Duodenal mucosa (tissue), 2 donors: ENCODE data around the gene ADAMTS3.

Experiments
- H3K27ac ChIP-seq: one replicate; pipeline ENCODE4 v1.7.0; 2013; ENCODE audit warnings: low read depth, low read length
- H3K27me3 ChIP-seq, 2 donors: one replicate each; pipeline ENCODE4 v1.7.0; 2013; ENCODE audit warnings: low read length in 2 of 2, control low read depth in 1 of 2; ENCODE audit not compliant: insufficient read depth in 2 of 2, control insufficient read depth in 1 of 2
- H3K36me3 ChIP-seq, 2 donors: one replicate each; pipeline ENCODE4 v1.7.0; 2013; ENCODE audit warnings: low read length in 2 of 2, control low read depth in 1 of 2; ENCODE audit not compliant: insufficient read depth in 2 of 2, control insufficient read depth in 1 of 2
- H3K4me1 ChIP-seq, 2 donors: one replicate each; pipeline ENCODE4 v1.7.0; 2013; ENCODE audit warnings: low read length in 2 of 2, control low read depth in 1 of 2; ENCODE audit not compliant: insufficient read depth in 2 of 2, control insufficient read depth in 1 of 2
- H3K4me3 ChIP-seq, 2 donors: one replicate each; pipeline ENCODE4 v1.7.0; 2013; ENCODE audit warnings: low read length in 2 of 2, low read depth in 1 of 2
- H3K9ac ChIP-seq, 2 donors: one replicate each; pipeline ENCODE4 v1.7.0; 2013; ENCODE audit warnings: low read length in 2 of 2, low read depth in 1 of 2
- H3K9me3 ChIP-seq, 2 donors: one replicate each; pipeline ENCODE4 v1.7.0; 2013; ENCODE audit warnings: low read length in 2 of 2, control low read depth in 1 of 2; ENCODE audit not compliant: control insufficient read depth in 1 of 2

Gene ADAMTS3

DNA sequence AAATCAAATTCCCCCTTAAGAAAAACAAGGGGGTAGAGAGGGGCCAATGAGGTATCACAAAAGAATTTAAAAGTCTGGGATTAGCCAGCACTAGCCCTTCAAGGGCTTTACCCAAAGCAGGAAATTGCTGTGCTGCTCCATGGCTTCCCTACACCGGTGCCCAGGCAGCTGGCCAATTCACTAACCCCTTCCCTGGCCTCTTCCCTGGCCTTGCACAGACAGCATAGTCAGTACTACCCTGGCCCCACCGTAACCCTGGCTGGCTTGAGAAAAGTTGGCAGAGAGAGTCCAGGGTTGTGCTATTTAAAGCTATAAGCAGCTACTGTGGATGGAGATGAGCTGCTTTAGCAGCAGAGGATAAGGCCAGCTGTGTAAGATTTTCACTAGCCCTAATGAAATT is 43.1 kb downstream of the ADAMTS3 start:
- no peaks in the 10 kb centered on the region for H3K27me3 ChIP-seq
- no peak overlapping the region for H3K27ac ChIP-seq
- no peaks in the 10 kb centered on the region for H3K36me3 ChIP-seq
- no peak overlapping the region for H3K9ac ChIP-seq
- no peak overlapping the region for H3K4me3 ChIP-seq
- H3K9me3 ChIP-seq, result no peaks in the 10 kb centered on the region
- H3K4me1 ChIP-seq, result no peaks in the 10 kb centered on the region

DNA sequence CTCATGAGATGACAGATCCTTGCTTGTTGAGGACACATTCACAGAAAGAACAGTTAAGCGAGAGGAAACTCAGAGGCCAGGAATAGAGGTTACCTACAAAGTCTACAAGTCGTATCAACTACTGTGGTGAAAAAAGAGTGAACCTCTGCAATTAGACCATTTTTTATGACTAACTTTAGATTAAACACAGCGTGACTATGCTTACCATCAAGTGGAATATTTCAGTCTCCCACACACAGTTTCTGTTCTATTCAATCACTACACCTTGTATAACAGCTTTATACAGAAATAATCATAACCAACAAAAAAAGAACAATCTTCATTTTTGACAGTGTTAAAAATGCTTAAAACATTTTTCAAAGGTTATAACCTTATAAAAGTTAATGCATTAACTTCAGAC is 46.6 kb downstream of the ADAMTS3 start:
- Histone ChIP-seq H3K27me3 (no peaks in the 10 kb centered on the region), H3K27ac (no peak overlapping the region), H3K36me3 (no peaks in the 10 kb centered on the region), H3K4me3 (no peak overlapping the region), H3K9ac (no peak overlapping the region), H3K9me3 (no peaks in the 10 kb centered on the region), H3K4me1 (no peaks in the 10 kb centered on the region)

DNA sequence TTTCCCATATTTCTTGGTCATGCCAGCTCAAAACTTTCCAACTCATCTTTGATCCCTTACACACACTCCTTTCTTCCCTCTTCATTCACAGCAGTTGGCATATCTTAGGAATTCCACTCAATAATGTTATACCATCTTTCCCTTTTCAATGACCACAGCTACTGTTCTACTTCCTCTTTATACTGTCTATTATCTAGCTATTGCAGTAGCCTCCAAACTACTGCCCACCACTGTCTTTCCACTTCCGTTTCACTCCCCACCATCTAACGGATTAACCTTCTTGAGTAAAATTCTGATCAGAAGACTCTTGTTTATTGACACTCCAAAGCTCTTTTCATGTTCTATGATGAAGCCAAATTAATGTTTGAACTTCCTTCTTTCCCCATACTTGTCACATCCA is 55.8 kb downstream of the ADAMTS3 start:
- no peaks in the 10 kb centered on the region for H3K36me3 ChIP-seq
- no peaks in the 10 kb centered on the region for H3K4me1 ChIP-seq
- H3K9me3 ChIP-seq, result no peaks in the 10 kb centered on the region
- H3K4me3 ChIP-seq, result no peak overlapping the region
- no peak overlapping the region for H3K27ac ChIP-seq
- H3K27me3 ChIP-seq, result no peaks in the 10 kb centered on the region
- H3K9ac ChIP-seq, result no peak overlapping the region

DNA sequence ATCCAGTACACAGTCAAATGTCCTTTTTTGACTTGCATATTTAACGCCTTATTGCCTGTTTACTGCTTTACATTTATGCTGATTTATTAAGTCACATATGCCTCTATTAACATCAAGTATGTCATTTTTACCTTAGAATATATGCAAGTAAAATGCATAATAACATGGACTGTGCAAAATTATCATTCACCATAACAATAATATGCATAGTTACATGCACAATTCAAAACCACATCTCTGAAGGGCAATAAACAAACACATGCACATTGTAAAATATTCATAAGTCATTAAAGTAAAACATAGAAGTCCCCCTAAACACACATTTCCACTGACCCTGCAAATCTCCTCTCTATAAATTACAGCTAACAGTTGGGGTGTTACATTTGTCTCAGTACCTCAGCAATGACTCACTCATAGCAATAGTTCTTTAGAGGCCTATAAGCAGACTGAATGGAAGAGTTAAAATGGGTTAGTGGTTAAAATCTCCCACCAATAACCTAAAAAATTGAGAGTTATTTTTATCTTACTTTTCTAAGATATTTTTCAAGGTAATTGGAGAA is 61.1 kb downstream of the ADAMTS3 start:
- Histone ChIP-seq H3K4me1 (no peaks in the 10 kb centered on the region), H3K9me3 (no peaks in the 10 kb centered on the region), H3K9ac (no peak overlapping the region), H3K27me3 (no peaks in the 10 kb centered on the region), H3K27ac (no peak overlapping the region), H3K4me3 (no peak overlapping the region), H3K36me3 (no peaks in the 10 kb centered on the region)

DNA sequence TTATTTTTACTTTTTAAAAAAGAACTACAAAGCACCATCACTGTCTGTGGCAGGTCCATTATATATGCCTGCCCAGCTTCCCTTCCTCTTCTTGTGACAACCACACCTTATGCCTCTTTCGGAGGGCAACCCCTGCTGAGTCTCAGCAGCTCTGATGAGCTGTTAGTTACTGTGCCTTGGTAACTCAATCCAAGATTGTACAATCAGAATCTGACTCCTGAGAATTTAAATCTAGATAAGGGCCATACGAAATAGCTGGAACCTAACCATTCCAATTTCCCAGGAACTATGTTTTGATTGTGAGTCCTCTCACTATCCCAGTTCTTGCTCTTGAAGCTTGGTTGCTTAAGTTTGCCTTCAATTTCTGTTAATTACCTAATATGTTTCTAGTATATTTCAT is 61.9 kb downstream of the ADAMTS3 start:
- Histone ChIP-seq H3K9me3 (no peaks in the 10 kb centered on the region), H3K27ac (no peak overlapping the region), H3K36me3 (no peaks in the 10 kb centered on the region), H3K9ac (no peak overlapping the region), H3K27me3 (no peaks in the 10 kb centered on the region), H3K4me1 (no peaks in the 10 kb centered on the region), H3K4me3 (no peak overlapping the region)

DNA sequence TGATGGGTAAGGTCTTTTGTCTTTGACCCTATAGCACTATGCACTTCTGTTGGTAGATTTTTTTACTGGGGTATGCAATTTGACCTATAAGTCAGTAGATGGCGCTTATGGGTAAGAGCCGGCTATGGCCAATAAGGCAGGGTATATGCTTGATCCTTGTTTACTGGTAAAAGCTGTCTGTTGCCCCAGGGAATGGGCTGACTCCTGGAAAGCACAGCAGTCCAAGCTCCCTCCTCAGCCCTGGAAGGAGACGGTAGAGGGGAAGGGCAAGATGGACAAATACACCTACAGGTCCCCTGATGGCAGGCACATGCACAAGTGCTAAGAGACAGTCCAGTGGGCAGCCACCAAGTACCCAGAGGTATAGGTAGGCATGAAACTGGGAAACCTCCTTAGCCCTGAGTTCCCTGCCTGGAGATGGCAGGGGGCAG is 63.7 kb downstream of the ADAMTS3 start:
- Histone ChIP-seq H3K36me3 (no peaks in the 10 kb centered on the region), H3K27ac (no peak overlapping the region), H3K4me1 (no peaks in the 10 kb centered on the region), H3K27me3 (no peaks in the 10 kb centered on the region), H3K9me3 (no peaks in the 10 kb centered on the region), H3K9ac (no peak overlapping the region), H3K4me3 (no peak overlapping the region)

DNA sequence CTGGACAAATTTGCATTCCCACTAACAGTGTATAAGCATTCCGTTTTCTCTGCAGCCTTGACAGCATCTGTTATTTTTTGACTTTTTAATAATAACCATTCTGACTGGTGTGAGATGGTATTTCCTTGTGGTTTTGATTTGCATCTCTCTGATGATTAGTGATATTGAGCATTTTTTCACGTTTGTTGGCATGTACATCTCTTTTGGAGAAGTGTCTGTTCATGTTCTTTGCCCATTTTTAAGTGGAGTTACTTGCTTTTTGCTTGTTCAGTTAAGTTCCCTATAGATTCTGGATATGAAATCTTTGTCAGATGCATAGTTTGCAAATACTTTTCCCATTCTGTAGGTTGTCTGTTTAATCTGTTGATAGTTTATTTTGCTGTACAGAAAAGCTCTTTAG is 68.8 kb downstream of the ADAMTS3 start:
- H3K36me3 ChIP-seq, result no peaks in the 10 kb centered on the region
- H3K4me1 ChIP-seq, result no peaks in the 10 kb centered on the region
- no peak overlapping the region for H3K9ac ChIP-seq
- H3K4me3 ChIP-seq, result no peak overlapping the region
- H3K9me3 ChIP-seq, result no peaks in the 10 kb centered on the region
- H3K27ac ChIP-seq, result no peak overlapping the region
- no peaks in the 10 kb centered on the region for H3K27me3 ChIP-seq

DNA sequence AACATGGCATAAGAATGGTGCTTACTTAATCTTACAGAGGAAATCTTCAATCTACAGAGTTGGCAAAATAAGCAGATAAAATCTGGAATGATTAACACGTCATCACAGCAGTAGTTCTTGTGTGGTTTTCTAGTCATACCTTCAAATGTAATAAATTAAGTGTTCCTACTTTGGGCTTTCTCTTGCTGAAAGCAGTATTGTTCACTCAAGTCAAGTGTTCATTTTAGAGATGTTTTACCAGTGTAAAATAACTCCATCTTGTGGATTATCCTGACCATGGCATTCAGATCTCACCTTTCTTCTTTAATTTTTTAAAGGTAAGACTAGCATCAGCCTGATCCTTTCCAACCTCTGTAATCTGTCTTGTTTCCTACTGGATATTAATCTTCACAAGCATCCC is 72.9 kb downstream of the ADAMTS3 start:
- Histone ChIP-seq H3K27ac (no peak overlapping the region), H3K9me3 (peaks cover 0 to 4% of the 10 kb centered on the region in 2 donors), H3K4me3 (no peak overlapping the region), H3K27me3 (no peaks in the 10 kb centered on the region), H3K4me1 (no peaks in the 10 kb centered on the region), H3K9ac (no peak overlapping the region), H3K36me3 (no peaks in the 10 kb centered on the region)

DNA sequence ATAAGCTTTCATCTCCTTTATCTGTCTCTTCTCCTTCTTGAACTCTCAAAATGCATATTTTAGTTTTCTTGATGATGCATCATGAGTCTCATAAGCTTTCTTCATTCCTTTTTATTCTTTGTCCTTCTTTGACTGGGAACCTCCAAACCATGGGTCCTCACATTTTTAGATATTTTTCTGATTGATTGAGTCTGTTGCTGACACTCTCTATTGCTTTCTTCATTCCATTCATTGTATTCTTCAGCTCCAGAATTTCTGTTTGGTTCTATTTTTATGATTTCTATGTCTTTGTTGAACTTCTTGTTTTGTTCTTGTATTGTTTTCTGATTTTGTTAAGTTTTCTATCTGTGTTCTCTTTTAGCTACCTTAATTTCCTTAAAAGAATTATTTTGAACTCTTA is 74.9 kb downstream of the ADAMTS3 start:
- no peaks in the 10 kb centered on the region for H3K36me3 ChIP-seq
- no peaks in the 10 kb centered on the region for H3K27me3 ChIP-seq
- H3K4me1 ChIP-seq, result no peaks in the 10 kb centered on the region
- peaks cover 0 to 4% of the 10 kb centered on the region in 2 donors for H3K9me3 ChIP-seq
- H3K4me3 ChIP-seq, result no peak overlapping the region
- H3K9ac ChIP-seq, result no peak overlapping the region
- no peak overlapping the region for H3K27ac ChIP-seq

DNA sequence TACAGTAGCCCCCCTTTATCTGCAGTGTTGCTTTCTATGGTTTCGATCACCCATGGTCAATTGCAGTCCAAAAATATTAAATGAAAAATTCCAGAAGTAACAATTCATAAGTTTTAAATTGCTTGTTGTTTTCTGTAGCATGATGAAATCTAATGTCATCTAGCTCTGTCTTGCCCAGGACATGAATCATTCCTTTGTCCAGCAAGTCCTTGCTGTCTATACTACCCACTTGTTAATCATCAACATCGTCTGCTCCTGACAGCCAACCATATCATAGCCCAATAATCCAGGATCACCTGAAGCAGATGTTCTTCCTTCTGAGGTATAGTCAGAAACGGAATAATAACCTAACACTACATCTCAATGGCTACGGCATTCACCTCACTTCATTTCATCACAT is 79.8 kb downstream of the ADAMTS3 start:
- H3K9ac ChIP-seq, result no peak overlapping the region
- H3K36me3 ChIP-seq, result no peaks in the 10 kb centered on the region
- no peak overlapping the region for H3K4me3 ChIP-seq
- H3K27me3 ChIP-seq, result no peaks in the 10 kb centered on the region
- H3K27ac ChIP-seq, result no peak overlapping the region
- peaks cover 0 to 4% of the 10 kb centered on the region in 2 donors for H3K9me3 ChIP-seq
- no peaks in the 10 kb centered on the region for H3K4me1 ChIP-seq

DNA sequence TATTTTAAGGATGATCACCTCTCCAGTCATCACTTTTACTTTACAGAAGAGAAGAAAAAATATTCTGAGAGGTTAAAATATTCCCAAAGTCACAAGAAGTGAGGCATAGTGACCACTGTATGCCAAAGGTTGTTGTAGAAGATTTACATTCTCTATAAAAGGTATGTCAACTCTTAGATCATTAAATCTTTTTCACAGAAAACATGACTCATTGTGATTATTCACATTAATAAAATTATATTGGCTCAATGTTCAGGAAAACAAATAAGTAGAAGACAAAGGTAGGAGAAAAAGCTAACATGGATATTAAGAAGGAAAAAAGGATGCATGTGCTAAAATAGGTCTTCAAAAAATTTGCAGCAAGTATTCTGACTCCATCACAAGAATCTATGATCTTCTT is 82.0 kb downstream of the ADAMTS3 start:
- H3K9me3 ChIP-seq, result no peaks in the 10 kb centered on the region
- H3K27me3 ChIP-seq, result no peaks in the 10 kb centered on the region
- no peaks in the 10 kb centered on the region for H3K36me3 ChIP-seq
- no peak overlapping the region for H3K4me3 ChIP-seq
- H3K9ac ChIP-seq, result no peak overlapping the region
- no peak overlapping the region for H3K27ac ChIP-seq
- no peaks in the 10 kb centered on the region for H3K4me1 ChIP-seq
